Right lobe of liver (tissue), 6 donors: Measurements from ENCODE around the gene RAMAC. TPM values are rescaled to one million over a fixed set of nuclear protein-coding genes. Genes with fewer than 3 reads are reported as not detected.

Experiments
- ATAC-seq, 4 donors: fragments of 200-7000 bp; cut with Tn5 transposase; one replicate each; pipeline ENCODE4 v1.9.1; 2020; ENCODE audit warnings: mild to moderate bottlenecking in 4 of 4, moderate library complexity in 4 of 4
- DNase-seq, 3 donors: peaks; one replicate each; pipeline ENCODE4 v3.0.0-alpha.2; 2020
- H3K27ac ChIP-seq, 3 donors: fragments of 200-600 bp; one replicate each; pipeline ENCODE4 v1.8.0; 2022
- H3K27me3 ChIP-seq, 2 donors: fragments of 200-600 bp; one replicate each; pipeline ENCODE4 v1.8.0; 2022
- H3K36me3 ChIP-seq, 4 donors: fragments of 200-600 bp; sonication (generic) in 1 of 4; one replicate each; pipeline versions ENCODE4 v1.5.1 to v1.8.0; 2017 to 2022; ENCODE audit warnings: control low read depth in 1 of 4
- H3K4me1 ChIP-seq, 4 donors: fragments of 200-600 bp; sonication (generic) in 1 of 4; one replicate each; pipeline versions ENCODE4 v1.5.1 to v1.8.0; 2017 to 2022; ENCODE audit warnings: control low read depth in 1 of 4
- H3K4me3 ChIP-seq, 3 donors: fragments of 200-600 bp; one replicate each; pipeline ENCODE4 v1.8.0; 2022
- H3K9me3 ChIP-seq, 4 donors: fragments of 200-600 bp; sonication (generic) in 1 of 4; one replicate each; pipeline versions ENCODE4 v1.5.1 to v1.8.0; 2017 to 2022; ENCODE audit warnings: control low read depth in 1 of 4
- POLR2A ChIP-seq: fragments of 450-650 bp; IDR thresholded peaks from one replicate; pipeline ENCODE4 v1.6.1; 2017; ENCODE audit warnings: antibody characterized with exemption, mild to moderate bottlenecking
- WGBS: methylation state at CpG from one replicate; pipeline ENCODE4 v1.1.6; 2018; ENCODE audit warnings: low coverage, low lambda C conversion rate; ENCODE audit not compliant: insufficient coverage; ENCODE audit errors: missing lambda C conversion rate; 5-methylcytosine and 5-hydroxymethylcytosine counted together
- intact Hi-C, 2 donors: fragments of 100-400 bp; cut with DNase I; formaldehyde crosslinking; loops; one replicate each; pipeline versions ENCODE4 v1.11.2 to v1.14.1; 2022
- total RNA-seq, 6 experiments: library from RNA; depleted of rRNA in 2 of 6; stranded (reverse); fragments of >200 nt in 2 of 6; fragmentation: NEBNext Ultra II Directional in 3 of 6; extraction: Animal tissue kit (Norgen Biotek cat#: 25700) in 3 of 6; gene quantifications; one replicate each; pipeline versions ENCODE4 v1.1.0 to v1.2.4, GENCODE V29; 2016 to 2023
- TF ChIP-seq, protein P1 (sequence below), 4 donors: fragments of 200-600 bp in 3 of 4; fragments of 450-650 bp in 1 of 4; IDR thresholded peaks; one replicate each; pipeline versions ENCODE4 v1.5.1 to v1.8.0; 2016 to 2022; ENCODE audit warnings: antibody characterized with exemption in 4 of 4, mild to moderate bottlenecking in 2 of 4
- donor health status: DM: no; HTN: yes; CAD: no.
- donor health status: DM: no; HTN: no; CAD: no.
- donor health status: DM: no; HTN: no; CAD: no.
- donor health status: DM: no; HTN: yes; CAD: no.
- donor health status: DM: no; HTN: yes; CAD: no.

The RAMAC gene
- total RNA-seq, 6 experiments from 2014 or later: 8.1 to 13.5 (median 11.5) TPM

DNA sequence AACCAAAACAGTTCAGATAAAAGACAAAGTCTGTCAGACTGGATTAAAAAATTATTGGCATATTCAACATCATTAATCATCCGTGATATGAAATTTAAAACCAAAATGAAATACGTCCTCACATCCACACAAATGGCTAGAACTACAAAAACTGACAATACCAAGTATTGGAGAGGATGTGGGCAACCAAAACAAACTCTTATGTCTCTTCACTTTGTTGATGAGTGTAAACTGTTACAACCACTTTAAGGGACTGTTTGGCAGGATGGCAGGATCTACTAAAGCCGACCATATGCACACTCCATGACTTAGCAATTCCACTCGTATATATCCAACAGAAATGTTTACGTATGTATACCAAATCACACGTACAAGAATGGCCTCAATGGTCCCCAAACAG lies 50.2 kb downstream of the RAMAC start:
- ATAC-seq: no peak
- no peak for DNase-seq
- no peaks in the 10 kb centered on the region for H3K4me1 ChIP-seq
- intact Hi-C loops: no loop called here
- TF ChIP-seq, protein P1, sequence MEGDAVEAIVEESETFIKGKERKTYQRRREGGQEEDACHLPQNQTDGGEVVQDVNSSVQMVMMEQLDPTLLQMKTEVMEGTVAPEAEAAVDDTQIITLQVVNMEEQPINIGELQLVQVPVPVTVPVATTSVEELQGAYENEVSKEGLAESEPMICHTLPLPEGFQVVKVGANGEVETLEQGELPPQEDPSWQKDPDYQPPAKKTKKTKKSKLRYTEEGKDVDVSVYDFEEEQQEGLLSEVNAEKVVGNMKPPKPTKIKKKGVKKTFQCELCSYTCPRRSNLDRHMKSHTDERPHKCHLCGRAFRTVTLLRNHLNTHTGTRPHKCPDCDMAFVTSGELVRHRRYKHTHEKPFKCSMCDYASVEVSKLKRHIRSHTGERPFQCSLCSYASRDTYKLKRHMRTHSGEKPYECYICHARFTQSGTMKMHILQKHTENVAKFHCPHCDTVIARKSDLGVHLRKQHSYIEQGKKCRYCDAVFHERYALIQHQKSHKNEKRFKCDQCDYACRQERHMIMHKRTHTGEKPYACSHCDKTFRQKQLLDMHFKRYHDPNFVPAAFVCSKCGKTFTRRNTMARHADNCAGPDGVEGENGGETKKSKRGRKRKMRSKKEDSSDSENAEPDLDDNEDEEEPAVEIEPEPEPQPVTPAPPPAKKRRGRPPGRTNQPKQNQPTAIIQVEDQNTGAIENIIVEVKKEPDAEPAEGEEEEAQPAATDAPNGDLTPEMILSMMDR (IDR thresholded peaks at IDR 0.05): no peak
- no peak for TF ChIP-seq POLR2A
- 95% methylated on average over 6 of the region's 6 CpGs for WGBS
- no peaks in the 10 kb centered on the region for H3K27me3 ChIP-seq
- no peaks in the 10 kb centered on the region for H3K9me3 ChIP-seq
- peaks cover 0 to 18% (median 10%) of the 10 kb centered on the region in 4 donors for H3K36me3 ChIP-seq
- no peak overlapping the region for H3K4me3 ChIP-seq
- H3K27ac ChIP-seq: no peak overlapping the region

DNA sequence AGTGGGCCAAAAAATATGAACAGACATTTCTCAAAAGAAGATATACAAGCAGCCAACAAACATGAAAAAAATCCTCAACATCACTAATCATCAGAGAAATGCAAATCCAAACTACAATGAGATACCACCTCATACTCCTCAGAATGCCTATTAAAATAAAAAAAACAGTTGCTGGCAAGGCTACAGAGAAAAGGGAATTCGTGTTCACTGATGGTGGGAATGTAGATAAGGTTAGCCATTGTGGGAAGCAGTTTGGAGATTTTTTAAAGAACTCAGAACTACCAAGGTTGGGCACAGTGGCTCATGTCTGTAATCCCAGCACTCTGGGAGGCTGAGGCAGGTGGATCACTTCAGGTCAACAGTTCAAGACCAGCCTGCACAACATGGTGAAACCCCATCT lies 53.2 kb downstream of the RAMAC start:
- no peaks in the 10 kb centered on the region for H3K27me3 ChIP-seq
- peaks cover 0 to 26% (median 16%) of the 10 kb centered on the region in 4 donors for H3K36me3 ChIP-seq
- no peak overlapping the region for H3K4me3 ChIP-seq
- no peaks in the 10 kb centered on the region for H3K4me1 ChIP-seq
- H3K27ac ChIP-seq: no peak overlapping the region
- intact Hi-C loops: no loop called here
- WGBS: 50% methylated on average over 1 of the region's 1 CpG
- no peak for DNase-seq
- no peaks in the 10 kb centered on the region for H3K9me3 ChIP-seq
- ATAC-seq: no peak
- TF ChIP-seq, protein P1 (IDR thresholded peaks at IDR 0.05): no peak
- TF ChIP-seq POLR2A: no peak

Other genes with a start within 250 kb of the RAMAC start
- gene FSD2, start 180.1 kb upstream of the RAMAC start, total RNA-seq: not detected
- 1 to 10 TPM; 3.7 to 6.5 (median 4.7) TPM for gene WHAMM, start 176.6 kb upstream of the RAMAC start, total RNA-seq
- gene HOMER2, start 33.5 kb upstream of the RAMAC start, total RNA-seq: 10 to 100 TPM; 16.8 to 66.2 (median 60.7) TPM
- 10 to 100 TPM in 1 of 6 experiments, 1 to 10 TPM in 5; 7.1 to 10.7 (median 8.6) TPM for gene C15orf40, start 25.4 kb downstream of the RAMAC start, total RNA-seq
- 10 to 100 TPM; 15.7 to 49.9 (median 24.2) TPM for gene BTBD1, start 81.0 kb downstream of the RAMAC start, total RNA-seq
- 1 to 10 TPM in 3 of 6 experiments, under 1 TPM in 3; 0.77 to 1.8 (median 1.1) TPM for gene TM6SF1, start 121.4 kb downstream of the RAMAC start, total RNA-seq
- gene HDGFL3, start 221.6 kb downstream of the RAMAC start, total RNA-seq: 1 to 10 TPM in 4 of 6 experiments, under 1 TPM in 2; 0.70 to 3.3 (median 1.7) TPM